Measurements from ENCODE around the gene NR1D1.

NR1D1 gene

DNA sequence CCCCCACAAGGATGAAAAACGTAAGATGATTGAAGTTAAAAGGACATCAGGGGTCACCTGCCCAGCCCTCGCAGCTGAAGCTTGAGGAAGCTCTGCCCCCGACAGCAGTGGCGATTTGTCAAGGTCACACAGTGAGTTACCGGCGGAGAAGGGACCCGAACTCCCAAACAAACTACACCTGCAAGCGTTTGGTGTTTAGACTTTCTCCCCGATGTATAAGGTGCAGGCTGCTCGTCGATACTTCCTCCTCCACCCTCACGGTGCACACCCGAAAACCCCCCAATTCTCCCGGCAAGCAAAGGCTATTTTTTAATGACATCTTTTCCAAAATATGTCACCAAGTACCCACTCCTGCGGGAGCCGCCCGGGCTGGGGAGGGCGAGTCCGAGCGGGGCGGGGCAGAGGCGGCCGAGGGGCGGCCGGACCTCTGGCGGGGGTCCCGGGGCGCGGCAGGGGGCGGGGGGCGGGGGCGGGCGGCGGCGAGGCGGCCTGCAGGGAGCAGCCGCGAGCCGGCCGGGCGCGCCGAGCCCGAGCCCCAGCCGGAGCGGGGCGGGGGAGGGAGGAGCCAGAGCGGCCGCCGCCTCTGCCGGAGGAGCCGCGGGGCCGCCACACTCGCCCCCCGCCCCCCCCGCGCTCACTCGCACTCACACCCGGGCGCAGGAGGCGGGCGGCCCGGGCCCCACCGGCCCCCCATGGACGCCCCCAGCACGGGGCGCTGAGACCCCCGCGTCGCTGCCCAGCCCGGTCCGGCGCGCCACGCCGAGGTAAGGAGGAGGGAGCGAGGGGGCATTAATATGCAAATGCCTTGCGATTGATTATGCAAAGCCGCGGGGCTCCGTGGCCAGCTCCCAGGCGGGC is 37.8 kb downstream of the NR1D1 start, which contains the start of gene THRA:
Gene THRA, plus strand, starts transcription at position 637 of the 858 bp plus-strand sequence. CDS start 11,524 bp downstream, outside the sequence.
- DNase-seq (ENCODE audit: low read depth in 2 of 2), result no peak

DNA sequence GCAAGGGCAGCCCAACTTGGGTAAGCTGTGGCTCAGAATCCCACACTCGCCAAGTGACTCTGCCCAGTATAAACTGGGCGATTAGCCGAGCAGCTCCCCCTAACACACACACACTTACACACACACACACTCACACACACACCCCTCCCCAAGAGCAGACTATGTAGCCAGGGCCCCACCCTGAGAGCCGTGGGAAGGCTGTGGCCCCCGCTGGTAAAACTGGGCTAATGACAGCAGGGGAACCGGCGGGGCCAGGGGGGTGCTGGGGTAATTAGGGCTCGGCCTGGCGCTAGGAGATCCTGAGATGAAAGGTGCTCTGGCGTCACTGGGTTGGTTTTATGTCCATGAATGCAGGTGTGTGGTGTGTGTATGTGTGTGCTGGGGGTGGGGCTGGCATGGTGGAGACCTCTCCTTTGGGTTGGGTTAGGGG is 38.8 kb downstream of the NR1D1 start:
- DNase-seq (ENCODE audit: low read depth in 2 of 2), result no peak

DNA sequence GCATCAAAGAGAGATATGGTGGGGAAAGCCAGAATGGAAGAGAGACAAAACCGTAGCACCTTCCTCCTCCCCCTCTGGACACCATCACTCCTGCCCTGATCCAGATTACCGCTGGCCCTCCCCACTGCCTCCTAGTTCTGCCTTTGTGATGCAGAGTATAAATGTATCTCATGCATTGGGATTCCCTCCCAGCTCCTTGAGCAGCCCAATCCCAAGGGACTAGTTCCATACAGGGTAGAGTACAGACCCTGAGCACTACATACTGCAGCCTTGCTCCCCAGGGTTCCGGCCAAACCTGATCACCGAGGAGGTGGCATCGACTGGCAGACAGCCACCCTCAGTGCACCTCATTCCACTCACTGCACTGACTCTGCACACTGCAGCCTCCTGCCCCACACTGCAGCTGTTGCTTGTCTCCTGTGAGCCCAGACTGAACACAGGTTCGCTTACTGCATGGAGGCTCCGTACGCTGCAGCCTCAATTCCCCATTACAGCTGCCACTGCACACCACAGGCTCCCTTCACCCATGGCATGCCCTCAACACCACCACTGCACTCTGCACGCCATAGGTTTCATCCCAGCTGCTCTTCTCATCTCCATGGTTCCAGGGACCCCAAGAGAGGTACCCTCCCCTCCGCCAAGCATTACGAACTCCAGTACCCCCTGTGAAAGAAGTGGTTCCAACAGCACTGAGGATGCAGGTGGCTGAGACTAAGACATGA is 39.3 kb downstream of the NR1D1 start:
- no peak for DNase-seq (ENCODE audit: low read depth in 2 of 2)

DNA sequence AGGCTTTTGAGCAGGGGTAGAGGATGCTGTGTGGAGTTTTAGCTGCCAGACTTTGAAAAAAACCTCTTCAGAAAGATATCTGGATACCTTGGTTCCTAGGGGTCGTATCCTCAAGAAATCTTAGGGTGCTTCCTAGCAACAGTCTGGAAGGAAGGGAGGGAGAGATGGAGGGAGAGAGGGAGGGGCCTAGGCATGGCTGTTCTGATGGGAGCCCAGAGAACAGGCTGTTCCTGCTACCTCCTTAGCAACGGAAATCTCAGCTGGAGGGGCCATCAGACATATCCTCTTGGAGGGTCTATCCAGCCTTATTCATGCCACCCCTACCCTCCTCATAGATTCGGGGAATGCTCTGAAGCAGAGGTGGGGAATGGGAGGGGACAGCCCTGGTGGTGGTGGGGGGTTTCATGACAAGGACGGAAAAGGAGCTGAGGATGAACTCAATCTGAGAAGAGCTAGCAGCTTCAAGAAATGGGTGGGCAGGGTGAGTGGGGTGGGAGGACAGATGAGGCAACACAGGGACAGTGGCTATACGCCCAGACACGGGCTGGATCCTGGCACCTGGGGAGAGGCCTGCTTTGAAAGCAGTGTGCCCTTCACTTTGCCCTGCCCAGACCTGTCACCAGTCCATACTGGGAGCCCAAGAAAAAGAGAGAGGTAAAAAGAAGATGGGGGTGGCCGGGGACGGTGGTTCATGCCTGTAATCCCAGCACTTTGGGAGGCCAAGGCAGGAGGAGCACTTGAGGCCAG is 40.5 kb downstream of the NR1D1 start:
- no peak for DNase-seq (ENCODE audit: low read depth in 2 of 2)

DNA sequence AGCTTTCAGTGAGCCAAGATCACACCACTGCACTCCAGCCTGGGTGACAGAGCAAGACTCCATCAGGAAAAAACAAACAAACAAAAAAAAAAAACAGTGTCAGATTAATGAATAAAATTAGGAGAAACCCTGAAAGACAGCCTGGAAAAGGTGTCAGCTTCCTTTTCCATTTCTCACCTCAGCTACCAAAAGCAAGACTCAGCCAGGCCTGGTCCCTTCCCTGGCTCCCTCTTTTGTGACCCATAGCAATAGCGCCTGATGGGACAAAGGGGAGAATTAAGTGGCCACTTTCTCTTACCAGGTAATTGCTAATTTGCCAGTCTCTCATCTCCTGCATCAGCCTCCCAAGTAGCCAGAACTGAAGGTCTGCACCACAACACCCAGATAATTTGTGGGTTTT is 41.5 kb downstream of the NR1D1 start:
- DNase-seq (ENCODE audit: low read depth in 2 of 2), result no peak

DNA sequence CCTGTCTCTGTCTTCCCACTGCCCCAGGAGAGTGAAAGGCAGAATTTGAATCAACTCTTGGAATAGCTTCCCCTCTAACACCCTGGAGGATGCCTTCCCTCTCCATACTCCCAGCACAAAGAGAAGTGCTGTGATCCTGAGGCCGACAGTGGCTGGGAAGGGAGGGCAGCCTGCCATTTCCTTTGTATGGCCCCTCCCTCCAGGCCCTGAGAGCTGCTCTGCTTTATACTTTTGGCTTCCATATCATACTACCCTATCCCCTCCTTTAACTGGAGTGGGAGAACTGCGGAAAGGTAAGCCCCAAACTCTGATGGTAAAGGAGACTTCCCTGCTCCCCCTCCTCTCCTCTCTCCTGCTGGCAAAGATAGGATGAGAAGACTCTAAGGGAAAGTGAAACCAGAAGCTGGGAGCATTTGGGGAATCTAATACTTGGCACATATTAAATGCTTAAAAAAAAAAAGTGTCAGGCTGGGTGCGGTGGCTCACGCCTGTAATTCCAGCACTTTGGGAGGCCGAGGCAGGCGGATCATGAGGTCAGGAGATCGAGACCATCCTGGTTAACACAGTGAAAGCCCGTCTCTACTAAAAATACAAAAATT is 42.1 kb downstream of the NR1D1 start:
- DNase-seq (ENCODE audit: low read depth in 2 of 2), result no peak

DNA sequence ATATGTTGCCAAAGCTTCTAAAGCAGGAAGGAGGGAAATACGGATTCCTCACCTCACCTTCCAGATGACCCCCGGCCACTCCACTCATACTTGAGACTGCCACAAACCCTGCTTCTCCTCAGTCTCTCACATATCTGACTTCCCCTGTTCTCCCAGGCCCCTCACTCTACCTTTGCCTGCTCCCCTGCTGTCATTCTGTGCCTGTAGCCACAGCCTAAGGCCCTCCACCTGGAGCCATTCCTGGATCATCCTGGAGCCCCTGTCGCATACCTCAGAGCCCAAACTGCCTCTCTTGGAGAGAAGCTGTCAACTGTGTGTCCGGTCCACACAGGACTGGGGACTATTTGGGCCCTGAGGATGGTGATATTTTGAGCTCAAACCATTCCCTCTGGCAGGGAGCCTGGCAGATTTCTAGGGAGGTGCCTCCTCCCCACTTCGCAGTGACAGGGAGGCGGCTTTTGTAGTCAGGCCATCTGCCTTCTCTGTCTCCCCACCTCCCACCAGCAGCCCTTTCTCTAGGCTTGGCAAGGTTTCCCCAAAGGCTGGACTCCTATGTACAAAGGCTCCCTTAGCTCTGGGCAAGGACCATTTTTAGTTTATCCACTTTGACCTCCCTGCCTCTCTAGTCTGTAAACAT is 43.9 kb downstream of the NR1D1 start:
- DNase-seq (ENCODE audit: low read depth in 2 of 2), result no peak

All from stimulated activated CD8-positive, alpha-beta memory T cell treated with anti-CD3 and anti-CD28 coated beads, Interleukin-7, amount 100 ng/mL, for 1 hour (primary cell).